Thoracic aorta (tissue), 2 donors: ENCODE measurements around the gene ZNF212. TPM values are rescaled to one million over a fixed set of nuclear protein-coding genes. Genes with fewer than 3 reads are reported as not detected.

Experiments
- ATAC-seq: fragments of 150-250 bp; one replicate; pipeline ENCODE4 v1.8.0; 2017; ENCODE audit warnings: low read depth; ENCODE audit not compliant: insufficient number of reproducible peaks, low FRiP score
- DNase-seq: peaks from one replicate; pipeline ENCODE4 v3.0.0-alpha.2; 2020; ENCODE audit warnings: low spot score
- H3K27ac ChIP-seq, 2 donors: fragments of 200-600 bp; sonication (generic); 1 replicate in 1 of 2; 2 replicates in 1 of 2; pipeline ENCODE4 v1.5.1; 2016; ENCODE audit warnings: mild to moderate bottlenecking in 2 of 2, moderate library complexity in 2 of 2
- H3K27me3 ChIP-seq: fragments of 200-600 bp; sonication (generic); replicated peaks from 2 replicates; pipeline ENCODE4 v1.6.0; 2016; ENCODE audit warnings: mild to moderate bottlenecking; ENCODE audit not compliant: insufficient read depth
- H3K36me3 ChIP-seq: fragments of 200-600 bp; sonication (generic); one replicate; pipeline ENCODE4 v1.5.1; 2016
- H3K4me1 ChIP-seq, 2 donors: fragments of 200-600 bp; sonication (generic); 1 replicate in 1 of 2; 2 replicates in 1 of 2; pipeline versions ENCODE4 v1.5.1 to v1.6.0; 2016; ENCODE audit warnings: low read depth in 2 of 2, mild to moderate bottlenecking in 1 of 2; ENCODE audit not compliant: control insufficient read depth in 1 of 2
- H3K4me3 ChIP-seq: fragments of 200-600 bp; sonication (generic); 2 replicates; pipeline ENCODE4 v1.5.1; 2016; ENCODE audit warnings: mild to moderate bottlenecking
- H3K9me3 ChIP-seq: fragments of 200-600 bp; sonication (generic); 2 replicates; pipeline ENCODE4 v1.5.1; 2016
- CTCF ChIP-seq: fragments of 200-600 bp; sonication (generic); IDR thresholded peaks from one replicate; pipeline ENCODE4 v1.5.1; 2019; ENCODE audit warnings: antibody characterized with exemption
- total RNA-seq, 2 donors: library from RNA; depleted of rRNA; stranded (reverse); fragments of >200 nt; gene quantifications; one replicate each; pipeline versions ENCODE4 v1.1.0 to v1.2.3, GENCODE V29; 2016

Gene ZNF212
- total RNA-seq, 2 donors from 2014 or later: 6.6 to 8.3 TPM

- no peak for ATAC-seq
- H3K27ac ChIP-seq: no peak overlapping the region
- H3K9me3 ChIP-seq: no peaks in the 10 kb centered on the region
- no peaks in the 10 kb centered on the region for H3K4me1 ChIP-seq
- no peak for DNase-seq
- peaks cover 20% of the 10 kb centered on the region for H3K36me3 ChIP-seq
- no peak for TF ChIP-seq CTCF
- H3K27me3 ChIP-seq: no peaks in the 10 kb centered on the region
- no peak overlapping the region for H3K4me3 ChIP-seq
Measured at GRCh38 chr7:149291781-149292461, 52.5 kb downstream of the ZNF212 start.

- Histone ChIP-seq H3K9me3 (no peaks in the 10 kb centered on the region), H3K27me3 (no peaks in the 10 kb centered on the region), H3K27ac (no peak overlapping the region), H3K4me3 (no peak overlapping the region), H3K4me1 (no peaks in the 10 kb centered on the region), H3K36me3 (peaks cover 20% of the 10 kb centered on the region)
- no peak for DNase-seq
- no peak for ATAC-seq
- no peak for TF ChIP-seq CTCF
Measured at GRCh38 chr7:149292462-149292823, 53.0 kb downstream of the ZNF212 start.

GRCh38 chr7:149293338-149293737 lies 53.9 kb downstream of the ZNF212 start:
- TF ChIP-seq CTCF: no peak
- Histone ChIP-seq H3K4me3 (no peak overlapping the region), H3K27ac (no peak overlapping the region), H3K36me3 (peaks cover 20% of the 10 kb centered on the region), H3K9me3 (no peaks in the 10 kb centered on the region), H3K27me3 (no peaks in the 10 kb centered on the region), H3K4me1 (no peaks in the 10 kb centered on the region)
- ATAC-seq: no peak
- no peak for DNase-seq

GRCh38 chr7:149293946-149294633 lies 54.6 kb downstream of the ZNF212 start:
- Histone ChIP-seq H3K27me3 (no peaks in the 10 kb centered on the region), H3K4me1 (no peaks in the 10 kb centered on the region), H3K4me3 (no peak overlapping the region), H3K27ac (no peak overlapping the region), H3K9me3 (no peaks in the 10 kb centered on the region), H3K36me3 (peaks cover 20% of the 10 kb centered on the region)
- no peak for TF ChIP-seq CTCF
- ATAC-seq (no peak), DNase-seq (no peak)

- no peak for TF ChIP-seq CTCF
- H3K27me3 ChIP-seq: no peaks in the 10 kb centered on the region
- H3K36me3 ChIP-seq: peaks cover 20% of the 10 kb centered on the region
- no peaks in the 10 kb centered on the region for H3K4me1 ChIP-seq
- ATAC-seq (no peak), DNase-seq (no peak)
- no peak overlapping the region for H3K27ac ChIP-seq
- no peaks in the 10 kb centered on the region for H3K9me3 ChIP-seq
- H3K4me3 ChIP-seq: no peak overlapping the region
Measured at GRCh38 chr7:149294634-149295480, 55.4 kb downstream of the ZNF212 start.
